ENCODE measurements around the gene CSMD2. TPM values are rescaled to one million over a fixed set of nuclear protein-coding genes. Genes with fewer than 3 reads are reported as not detected.

Gene CSMD2
- total RNA-seq, 1 experiment from 2014 or later, result not detected

GRCh38 chr1:33602271-33602670, 562.8 kb downstream of the CSMD2 start:
- peaks cover 82% of the 10 kb centered on the region for H3K27me3 ChIP-seq (ENCODE audit: insufficient read depth, low read depth)
- DNase-seq, result no peak
- H3K79me2 ChIP-seq (ENCODE audit: low read depth), result no peaks in the 10 kb centered on the region
- no peaks in the 10 kb centered on the region for H3K36me3 ChIP-seq (ENCODE audit: low read depth)
- POLR2A ChIA-PET (ENCODE audit: unreplicated experiment), result no interaction called here
- H3K4me1 ChIP-seq (replicated peaks; ENCODE audit: insufficient read depth), result no peaks in the 10 kb centered on the region
- CTCF ChIA-PET, result no interaction called here
- no peak overlapping the region for H2AFZ ChIP-seq
- TF ChIP-seq EZH2 (IDR thresholded peaks at IDR 0.05; ENCODE audit: low read depth) (no peak), CTCF (conservative IDR thresholded peaks at IDR 0.05) (no peak)
- intact Hi-C loops (cut with micrococcal nuclease; ENCODE audit: unreplicated experiment), result no loop called here
- no TSS peak for BruUV-seq (replicated peaks)
- no peaks in the 10 kb centered on the region for H3F3A ChIP-seq (ENCODE audit: insufficient read depth, low read depth)
- H4K20me1 ChIP-seq (ENCODE audit: insufficient read depth), result no peaks in the 10 kb centered on the region
- H3K4me2 ChIP-seq, result no peak overlapping the region
- H3K9me3 ChIP-seq (ENCODE audit: insufficient read depth, low read depth), result no peaks in the 10 kb centered on the region
- H3K4me3 ChIP-seq, result no peak overlapping the region
- H3K27ac ChIP-seq, result no peak overlapping the region
- H3K9me2 ChIP-seq (ENCODE audit: insufficient read depth), result no peaks in the 10 kb centered on the region

GRCh38 chr1:33601751-33602150, 563.3 kb downstream of the CSMD2 start:
- H3K4me2 ChIP-seq, result no peak overlapping the region
- CTCF ChIA-PET, result no interaction called here

GRCh38 chr1:33599516-33600115, 565.4 kb downstream of the CSMD2 start:
- Histone ChIP-seq H3K4me2 (no peak overlapping the region), H3K9me2 (ENCODE audit: insufficient read depth) (no peaks in the 10 kb centered on the region), H4K20me1 (ENCODE audit: insufficient read depth) (no peaks in the 10 kb centered on the region), H3K27me3 (ENCODE audit: insufficient read depth, low read depth) (peaks cover 79% of the 10 kb centered on the region), H3K27ac (no peak overlapping the region), H3K4me1 (replicated peaks; ENCODE audit: insufficient read depth) (no peaks in the 10 kb centered on the region), H3K36me3 (ENCODE audit: low read depth) (no peaks in the 10 kb centered on the region), H2AFZ (no peak overlapping the region), H3F3A (ENCODE audit: insufficient read depth, low read depth) (no peaks in the 10 kb centered on the region), H3K79me2 (ENCODE audit: low read depth) (no peaks in the 10 kb centered on the region), H3K4me3 (no peak overlapping the region), H3K9me3 (ENCODE audit: insufficient read depth, low read depth) (no peaks in the 10 kb centered on the region)
- DNase-seq, result no peak
- POLR2A ChIA-PET (ENCODE audit: unreplicated experiment), result interaction anchor here (0.5 kb wide), 1 partner anchor 194 kb away, joined by 4 read pairs; no protein-coding TSS in a partner anchor
- CTCF ChIA-PET, result no interaction called here
- intact Hi-C loops (cut with micrococcal nuclease; ENCODE audit: unreplicated experiment), result no loop called here
- BruUV-seq (replicated peaks), result no TSS peak
- TF ChIP-seq EZH2 (IDR thresholded peaks at IDR 0.05; ENCODE audit: low read depth), result no peak
- TF ChIP-seq CTCF (conservative IDR thresholded peaks at IDR 0.05), result no peak

More at GRCh38 chr1:33601751-33602150, 563.3 kb downstream of the CSMD2 start:
- no peak for TF ChIP-seq EZH2 (IDR thresholded peaks at IDR 0.05; ENCODE audit: low read depth)
- TF ChIP-seq CTCF (conservative IDR thresholded peaks at IDR 0.05), result no peak
- Histone ChIP-seq H3K4me3 (no peak overlapping the region), H3K4me1 (replicated peaks; ENCODE audit: insufficient read depth) (no peaks in the 10 kb centered on the region), H3K36me3 (ENCODE audit: low read depth) (no peaks in the 10 kb centered on the region), H3K27ac (no peak overlapping the region), H3F3A (ENCODE audit: insufficient read depth, low read depth) (no peaks in the 10 kb centered on the region), H3K9me3 (ENCODE audit: insufficient read depth, low read depth) (no peaks in the 10 kb centered on the region), H3K79me2 (ENCODE audit: low read depth) (no peaks in the 10 kb centered on the region), H3K27me3 (ENCODE audit: insufficient read depth, low read depth) (peaks cover 81% of the 10 kb centered on the region), H4K20me1 (ENCODE audit: insufficient read depth) (no peaks in the 10 kb centered on the region), H3K9me2 (ENCODE audit: insufficient read depth) (no peaks in the 10 kb centered on the region), H2AFZ (no peak overlapping the region)
- no peak for DNase-seq
- intact Hi-C loops (cut with micrococcal nuclease; ENCODE audit: unreplicated experiment), result no loop called here
- POLR2A ChIA-PET (ENCODE audit: unreplicated experiment), result no interaction called here
- BruUV-seq (replicated peaks), result no TSS peak

All from PC-9 (cell line).